SK-N-MC (cell line): ENCODE results near the gene GHRH.

Experiments
- EZH2 ChIP-seq: fragments of 200-600 bp; sonication (generic); IDR thresholded peaks from one replicate; pipeline ENCODE4 v1.6.1; 2017; ENCODE audit warnings: antibody characterized with exemption
- FOXP2 ChIP-seq: optimal IDR thresholded peaks from 2 replicates; pipeline ENCODE3; 2011; ENCODE audit warnings: mild to moderate bottlenecking, moderate library complexity; ENCODE audit not compliant: insufficient read depth; ENCODE audit errors: extremely low read length, control extremely low read depth
- POLR2AphosphoS5 ChIP-seq: IDR thresholded peaks from 2 replicates; pipeline ENCODE4 v1.6.1; 2012; ENCODE audit warnings: mild to moderate bottlenecking, low read depth, low read length, borderline replicate concordance

GRCh38 chr20:37236462-37236861, 25.2 kb downstream of the GHRH start:
- no peak for TF ChIP-seq EZH2
- TF ChIP-seq POLR2AphosphoS5, result no peak
- TF ChIP-seq FOXP2, result no peak
